Hepatocyte (in vitro differentiated cells): ENCODE data around the gene SPSB4.

Source experiments
- CTCF ChIP-seq: fragments of 200-600 bp; sonication (generic); IDR thresholded peaks from 2 replicates; pipeline ENCODE4 v1.5.1; 2016; ENCODE audit warnings: antibody characterized with exemption, mild to moderate bottlenecking; ENCODE audit not compliant: poor library complexity
- EZH2 ChIP-seq: fragments of 200-600 bp; sonication (generic); IDR thresholded peaks from 2 replicates; pipeline ENCODE4 v1.6.1; 2016; ENCODE audit warnings: antibody characterized with exemption, mild to moderate bottlenecking, borderline replicate concordance
- EZH2phosphoT487 ChIP-seq: fragments of 200-600 bp; sonication (generic); IDR thresholded peaks from one replicate; pipeline ENCODE4 v1.6.1; 2018; ENCODE audit warnings: antibody characterized with exemption, mild to moderate bottlenecking, low read depth, moderate library complexity; ENCODE audit not compliant: unreplicated experiment, severe bottlenecking

GRCh38 chr3:141076036-141076773 lies 25.1 kb downstream of the SPSB4 start:
- TF ChIP-seq CTCF: no peak
- TF ChIP-seq EZH2phosphoT487: no peak
- no peak for TF ChIP-seq EZH2
